GM18517 (cell line): Measurements from ENCODE around the gene CAMK2A.

Experiments
- ATAC-seq: cut with Tn5 transposase; IDR thresholded peaks from one replicate; pipeline ENCODE4 v1.9.1; 2021; ENCODE audit warnings: mild to moderate bottlenecking, moderate library complexity; ENCODE audit not compliant: unreplicated experiment

The CAMK2A gene

GRCh38 chr5:150301901-150302300 lies 12.3 kb upstream of the CAMK2A start:
- no peak for ATAC-seq

- ATAC-seq: no peak
Observed at GRCh38 chr5:150301170-150301505, 11.6 kb upstream of the CAMK2A start.

GRCh38 chr5:150300496-150301169 lies 11.1 kb upstream of the CAMK2A start:
- ATAC-seq: no peak

GRCh38 chr5:150299571-150300327 lies 10.2 kb upstream of the CAMK2A start:
- ATAC-seq: no peak

- ATAC-seq: no peak
Observed at GRCh38 chr5:150298701-150299451, 9.3 kb upstream of the CAMK2A start.

GRCh38 chr5:150297934-150298595 lies 8.5 kb upstream of the CAMK2A start:
- no peak for ATAC-seq

- no peak for ATAC-seq
Observed at GRCh38 chr5:150297236-150297890, 7.8 kb upstream of the CAMK2A start.

GRCh38 chr5:150296496-150296895 lies 6.9 kb upstream of the CAMK2A start:
- no peak for ATAC-seq

GRCh38 chr5:150295741-150296486 lies 6.3 kb upstream of the CAMK2A start:
- no peak for ATAC-seq

GRCh38 chr5:150295172-150295634 lies 5.6 kb upstream of the CAMK2A start:
- ATAC-seq: no peak

- ATAC-seq: no peak
Observed at GRCh38 chr5:150294551-150295071, 5.0 kb upstream of the CAMK2A start.

GRCh38 chr5:150293091-150293941 lies 3.7 kb upstream of the CAMK2A start:
- ATAC-seq: no peak

GRCh38 chr5:150291388-150292385 lies 2.1 kb upstream of the CAMK2A start:
- no peak for ATAC-seq

- ATAC-seq: no peak
Observed at GRCh38 chr5:150288791-150289190, 782 bp downstream of the CAMK2A start.

- ATAC-seq: no peak
Observed at GRCh38 chr5:150288361-150288760, 1.2 kb downstream of the CAMK2A start.

- no peak for ATAC-seq
Observed at GRCh38 chr5:150286820-150287219, 2.8 kb downstream of the CAMK2A start.

GRCh38 chr5:150285114-150285513 lies 4.5 kb downstream of the CAMK2A start:
- ATAC-seq: no peak

- ATAC-seq: no peak
Observed at GRCh38 chr5:150284311-150284710, 5.3 kb downstream of the CAMK2A start.
